ENCODE measurements around the gene NAA11. TPM values are rescaled to one million over a fixed set of nuclear protein-coding genes. Genes with fewer than 3 reads are reported as not detected.

NAA11 gene
- total and polyA plus RNA-seq, 2 donors (not counting 1 experiment from before 2014, with no cell fraction given) = not detected

GRCh38 chr4:79334341-79334740 is 8.5 kb upstream of the NAA11 start:
- H3K27me3 ChIP-seq (ENCODE audit: control insufficient read depth, insufficient read depth, low read length) = no peaks in the 10 kb centered on the region
- H3K4me1 ChIP-seq (ENCODE audit: control insufficient read depth, extremely low read depth, insufficient read depth, low read length) = no peaks in the 10 kb centered on the region
- H3K9me3 ChIP-seq (ENCODE audit: control insufficient read depth, insufficient read depth, low read depth, low read length) = no peaks in the 10 kb centered on the region
- no peaks in the 10 kb centered on the region for H4K20me1 ChIP-seq (ENCODE audit: control insufficient read depth, extremely low read depth, insufficient read depth, low read length)
- TF ChIP-seq EZH2 (IDR thresholded peaks at IDR 0.05; ENCODE audit: low read length, missing control alignments) = no peak
- no peak for TF ChIP-seq CTCF (conservative IDR thresholded peaks at IDR 0.05 in 1 of 2, IDR thresholded peaks at IDR 0.05 in 1 of 2; ENCODE audit: low read depth in 1 of 2, low read length in 2 of 2)
- no peak for DNase-seq (ENCODE audit: low read depth in 2 of 2)
- no peak overlapping the region for H3K27ac ChIP-seq (ENCODE audit: insufficient read depth, low read length)
- H3K4me2 ChIP-seq (ENCODE audit: extremely low read depth, insufficient read depth, low read length) = no peak overlapping the region
- H3K9ac ChIP-seq (ENCODE audit: insufficient read depth, low read length) = no peak overlapping the region
- no peaks in the 10 kb centered on the region for H3K36me3 ChIP-seq (ENCODE audit: control insufficient read depth, insufficient read depth, low read length)
- H2AFZ ChIP-seq (ENCODE audit: low read length) = no peak overlapping the region
- H3K79me2 ChIP-seq (ENCODE audit: control insufficient read depth, insufficient read depth, low read length) = no peaks in the 10 kb centered on the region
- no peak overlapping the region for H3K4me3 ChIP-seq (replicated peaks in 1 of 4; ENCODE audit: control extremely low read depth in 1 of 4, insufficient read depth in 1 of 4, low read depth in 3 of 4, low read length in 4 of 4)

- Histone ChIP-seq H3K36me3 (ENCODE audit: control insufficient read depth, insufficient read depth, low read length) (no peaks in the 10 kb centered on the region), H3K9ac (ENCODE audit: insufficient read depth, low read length) (no peak overlapping the region), H4K20me1 (ENCODE audit: control insufficient read depth, extremely low read depth, insufficient read depth, low read length) (no peaks in the 10 kb centered on the region), H3K9me3 (ENCODE audit: control insufficient read depth, insufficient read depth, low read depth, low read length) (no peaks in the 10 kb centered on the region), H3K79me2 (ENCODE audit: control insufficient read depth, insufficient read depth, low read length) (no peaks in the 10 kb centered on the region), H3K27me3 (ENCODE audit: control insufficient read depth, insufficient read depth, low read length) (no peaks in the 10 kb centered on the region), H3K4me2 (ENCODE audit: extremely low read depth, insufficient read depth, low read length) (no peak overlapping the region), H2AFZ (ENCODE audit: low read length) (no peak overlapping the region), H3K4me1 (ENCODE audit: control insufficient read depth, extremely low read depth, insufficient read depth, low read length) (no peaks in the 10 kb centered on the region), H3K4me3 (replicated peaks in 1 of 4; ENCODE audit: control extremely low read depth in 1 of 4, insufficient read depth in 1 of 4, low read depth in 3 of 4, low read length in 4 of 4) (no peak overlapping the region), H3K27ac (ENCODE audit: insufficient read depth, low read length) (no peak overlapping the region)
- TF ChIP-seq CTCF (conservative IDR thresholded peaks at IDR 0.05 in 1 of 2, IDR thresholded peaks at IDR 0.05 in 1 of 2; ENCODE audit: low read depth in 1 of 2, low read length in 2 of 2) (no peak), EZH2 (IDR thresholded peaks at IDR 0.05; ENCODE audit: low read length, missing control alignments) (no peak)
- peak; percentile 2 to 23 for DNase-seq (ENCODE audit: low read depth in 2 of 2)
These were observed 5.4 kb upstream of the NAA11 start for GRCh38 chr4:79331126-79331876.

GRCh38 chr4:79330720-79331119 is 4.9 kb upstream of the NAA11 start:
- no peak for DNase-seq (ENCODE audit: low read depth in 2 of 2)
- H3K4me2 ChIP-seq (ENCODE audit: extremely low read depth, insufficient read depth, low read length) = no peak overlapping the region

More at GRCh38 chr4:79330720-79331119, 4.9 kb upstream of the NAA11 start:
- Histone ChIP-seq H3K27me3 (ENCODE audit: control insufficient read depth, insufficient read depth, low read length) (no peaks in the 10 kb centered on the region), H3K79me2 (ENCODE audit: control insufficient read depth, insufficient read depth, low read length) (no peaks in the 10 kb centered on the region), H4K20me1 (ENCODE audit: control insufficient read depth, extremely low read depth, insufficient read depth, low read length) (no peaks in the 10 kb centered on the region), H3K4me3 (replicated peaks in 1 of 4; ENCODE audit: control extremely low read depth in 1 of 4, insufficient read depth in 1 of 4, low read depth in 3 of 4, low read length in 4 of 4) (no peak overlapping the region), H3K36me3 (ENCODE audit: control insufficient read depth, insufficient read depth, low read length) (no peaks in the 10 kb centered on the region), H3K9ac (ENCODE audit: insufficient read depth, low read length) (no peak overlapping the region), H3K9me3 (ENCODE audit: control insufficient read depth, insufficient read depth, low read depth, low read length) (no peaks in the 10 kb centered on the region), H2AFZ (ENCODE audit: low read length) (no peak overlapping the region), H3K27ac (ENCODE audit: insufficient read depth, low read length) (no peak overlapping the region), H3K4me1 (ENCODE audit: control insufficient read depth, extremely low read depth, insufficient read depth, low read length) (no peaks in the 10 kb centered on the region)
- TF ChIP-seq CTCF (conservative IDR thresholded peaks at IDR 0.05 in 1 of 2, IDR thresholded peaks at IDR 0.05 in 1 of 2; ENCODE audit: low read depth in 1 of 2, low read length in 2 of 2) (no peak), EZH2 (IDR thresholded peaks at IDR 0.05; ENCODE audit: low read length, missing control alignments) (no peak)
